Left ventricle myocardium inferior (tissue), 1 donor: ENCODE results near the gene MYRIP. TPM values are rescaled to one million over a fixed set of nuclear protein-coding genes. Genes with fewer than 3 reads are reported as not detected.
A peak's percentile ranks its signal among the peaks of the same experiment; 100 is the strongest.

ENCODE experiments used
- DNase-seq: peaks from one replicate; pipeline ENCODE4 v3.0.0-alpha.2; 2020
- H3K27ac ChIP-seq: fragments of 200-600 bp; replicated peaks from 2 replicates; pipeline ENCODE4 v1.8.0; 2021
- H3K27me3 ChIP-seq: fragments of 200-600 bp; 2 replicates; pipeline ENCODE4 v1.8.0; 2021; ENCODE audit warnings: low read depth
- H3K36me3 ChIP-seq: fragments of 200-600 bp; 2 replicates; pipeline ENCODE4 v1.8.0; 2021
- H3K4me1 ChIP-seq: fragments of 200-600 bp; 2 replicates; pipeline ENCODE4 v1.8.0; 2021
- H3K4me3 ChIP-seq: fragments of 200-600 bp; 2 replicates; pipeline ENCODE4 v1.8.0; 2021; ENCODE audit warnings: mild to moderate bottlenecking, moderate library complexity
- H3K9me3 ChIP-seq: fragments of 200-600 bp; replicated peaks from 2 replicates; pipeline ENCODE4 v1.8.0; 2021
- intact Hi-C: fragments of 100-400 bp; cut with micrococcal nuclease; formaldehyde crosslinking; loops from one replicate; pipeline ENCODE4 v1.11.0; 2022
- total RNA-seq: library from RNA; stranded (reverse); fragmentation: NEBNext Ultra II Directional; extraction: Animal tissue kit (Norgen Biotek cat#: 25700); gene quantifications from one replicate; pipeline ENCODE4 v1.2.1, GENCODE V29; 2021
- TF ChIP-seq, protein P1 (sequence below): fragments of 200-600 bp; IDR thresholded peaks from 2 replicates; pipeline ENCODE4 v1.8.0; 2021; ENCODE audit warnings: antibody characterized with exemption, mild to moderate bottlenecking, borderline replicate concordance
- donor health status: DM: no; HTN: yes; CAD: no; lungs with severe emphysema.

The MYRIP gene
- total RNA-seq, 1 donor from 2014 or later = 1.5 TPM

DNA sequence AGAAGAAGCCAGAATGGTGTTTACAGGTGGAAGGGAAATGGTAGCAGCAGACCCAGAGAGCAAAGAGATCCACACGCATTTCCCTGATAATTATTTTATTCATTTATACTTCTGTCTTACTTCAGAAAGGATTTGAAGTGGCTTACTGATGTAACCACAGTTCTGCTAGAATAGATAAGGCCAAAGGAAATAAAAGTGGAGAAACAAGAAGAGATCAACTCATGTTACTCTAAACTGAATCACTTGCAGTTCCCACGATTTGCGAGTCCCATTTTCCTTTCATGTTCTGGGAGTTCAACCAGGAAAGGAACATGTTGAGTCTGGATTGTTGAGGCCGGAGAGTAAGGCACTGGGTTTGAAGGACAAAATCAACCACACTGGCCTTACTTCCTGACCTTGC, 151.8 kb downstream of the MYRIP start:
- H3K27ac ChIP-seq = peak overlapping the region; percentile 83
- intact Hi-C loops = no loop called here

DNA sequence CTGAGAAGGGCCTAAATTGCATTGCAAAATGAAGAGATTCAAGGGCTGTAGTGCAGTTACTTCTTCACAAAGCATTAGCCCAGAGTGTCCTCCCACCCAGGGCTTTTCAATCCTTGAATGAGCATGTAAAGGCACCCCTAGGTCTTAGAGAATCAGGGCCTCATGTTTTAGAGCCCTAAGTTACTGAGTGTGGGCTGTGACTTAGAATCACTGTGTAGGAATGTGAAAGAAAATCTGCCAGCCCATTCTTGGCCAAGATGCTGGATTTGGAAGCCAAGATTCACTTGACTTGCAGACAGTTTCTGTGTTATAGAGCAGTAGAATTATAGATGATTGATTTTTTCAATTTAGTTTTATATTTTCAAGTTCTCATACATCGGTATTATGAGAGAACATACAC, 153.2 kb downstream of the MYRIP start:
- no peaks in the 10 kb centered on the region for H3K9me3 ChIP-seq
- TF ChIP-seq, protein P1, sequence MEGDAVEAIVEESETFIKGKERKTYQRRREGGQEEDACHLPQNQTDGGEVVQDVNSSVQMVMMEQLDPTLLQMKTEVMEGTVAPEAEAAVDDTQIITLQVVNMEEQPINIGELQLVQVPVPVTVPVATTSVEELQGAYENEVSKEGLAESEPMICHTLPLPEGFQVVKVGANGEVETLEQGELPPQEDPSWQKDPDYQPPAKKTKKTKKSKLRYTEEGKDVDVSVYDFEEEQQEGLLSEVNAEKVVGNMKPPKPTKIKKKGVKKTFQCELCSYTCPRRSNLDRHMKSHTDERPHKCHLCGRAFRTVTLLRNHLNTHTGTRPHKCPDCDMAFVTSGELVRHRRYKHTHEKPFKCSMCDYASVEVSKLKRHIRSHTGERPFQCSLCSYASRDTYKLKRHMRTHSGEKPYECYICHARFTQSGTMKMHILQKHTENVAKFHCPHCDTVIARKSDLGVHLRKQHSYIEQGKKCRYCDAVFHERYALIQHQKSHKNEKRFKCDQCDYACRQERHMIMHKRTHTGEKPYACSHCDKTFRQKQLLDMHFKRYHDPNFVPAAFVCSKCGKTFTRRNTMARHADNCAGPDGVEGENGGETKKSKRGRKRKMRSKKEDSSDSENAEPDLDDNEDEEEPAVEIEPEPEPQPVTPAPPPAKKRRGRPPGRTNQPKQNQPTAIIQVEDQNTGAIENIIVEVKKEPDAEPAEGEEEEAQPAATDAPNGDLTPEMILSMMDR = no peak
- peak overlapping the region; percentile 83 for H3K27ac ChIP-seq
- H3K4me3 ChIP-seq = no peak overlapping the region
- H3K4me1 ChIP-seq = peaks cover 48% of the 10 kb centered on the region
- intact Hi-C loops = no loop called here
- no peak for DNase-seq
- H3K27me3 ChIP-seq = no peaks in the 10 kb centered on the region
- no peaks in the 10 kb centered on the region for H3K36me3 ChIP-seq

More for the DNA sequence above, 151.8 kb downstream of the MYRIP start:
- H3K27me3 ChIP-seq = no peaks in the 10 kb centered on the region
- H3K4me1 ChIP-seq = peaks cover 48% of the 10 kb centered on the region
- no peak overlapping the region for H3K4me3 ChIP-seq
- H3K36me3 ChIP-seq = no peaks in the 10 kb centered on the region
- no peak for DNase-seq
- TF ChIP-seq, protein P1 = no peak
- H3K9me3 ChIP-seq = no peaks in the 10 kb centered on the region

DNA sequence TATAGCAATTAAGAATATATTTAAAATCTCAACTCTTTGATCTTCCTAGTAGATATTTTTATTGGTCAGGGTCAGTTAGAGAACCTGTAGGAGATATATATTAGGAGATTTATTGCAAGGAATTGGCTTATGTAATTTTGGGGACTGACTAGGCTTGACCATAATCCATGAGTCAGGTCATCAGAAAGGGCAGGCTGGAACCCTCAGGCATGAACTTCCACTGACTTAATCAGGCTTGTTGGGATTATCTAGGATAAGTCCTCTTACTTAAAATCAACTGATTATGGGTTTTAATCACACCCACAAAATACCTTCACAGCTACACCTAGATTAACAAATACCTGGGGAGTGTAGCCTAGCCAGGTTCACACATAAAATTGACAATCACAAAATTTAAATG, 156.1 kb downstream of the MYRIP start:
- TF ChIP-seq, protein P1 = no peak
- no peaks in the 10 kb centered on the region for H3K9me3 ChIP-seq
- no peak overlapping the region for H3K4me3 ChIP-seq
- H3K36me3 ChIP-seq = no peaks in the 10 kb centered on the region
- no peaks in the 10 kb centered on the region for H3K27me3 ChIP-seq
- intact Hi-C loops = no loop called here
- H3K27ac ChIP-seq = no peak overlapping the region
- peaks cover 38% of the 10 kb centered on the region for H3K4me1 ChIP-seq
- no peak for DNase-seq

DNA sequence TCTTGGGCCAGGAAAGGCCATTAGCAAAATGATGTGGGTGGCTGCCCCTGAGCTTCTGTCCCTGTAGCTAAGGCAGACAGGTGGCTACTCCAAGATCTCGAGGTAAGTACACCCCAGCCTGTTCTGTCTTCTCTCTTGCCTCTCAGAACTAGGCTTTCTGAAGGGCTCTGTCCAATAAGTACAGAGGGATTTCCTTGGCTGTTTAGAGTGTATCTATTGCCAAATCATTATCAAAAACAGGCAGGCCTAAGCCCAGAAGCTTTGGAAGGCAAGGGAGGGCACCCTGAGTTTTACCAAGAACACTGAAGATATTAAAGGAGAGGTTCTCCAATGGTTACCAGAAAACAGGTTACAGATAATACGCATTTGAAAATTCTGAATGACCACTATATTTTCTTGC, 156.6 kb downstream of the MYRIP start:
- intact Hi-C loops = no loop called here
- Histone ChIP-seq H3K36me3 (no peaks in the 10 kb centered on the region), H3K4me1 (peaks cover 34% of the 10 kb centered on the region), H3K27me3 (no peaks in the 10 kb centered on the region), H3K4me3 (no peak overlapping the region), H3K27ac (no peak overlapping the region), H3K9me3 (no peaks in the 10 kb centered on the region)
- TF ChIP-seq, protein P1 = no peak
- no peak for DNase-seq

DNA sequence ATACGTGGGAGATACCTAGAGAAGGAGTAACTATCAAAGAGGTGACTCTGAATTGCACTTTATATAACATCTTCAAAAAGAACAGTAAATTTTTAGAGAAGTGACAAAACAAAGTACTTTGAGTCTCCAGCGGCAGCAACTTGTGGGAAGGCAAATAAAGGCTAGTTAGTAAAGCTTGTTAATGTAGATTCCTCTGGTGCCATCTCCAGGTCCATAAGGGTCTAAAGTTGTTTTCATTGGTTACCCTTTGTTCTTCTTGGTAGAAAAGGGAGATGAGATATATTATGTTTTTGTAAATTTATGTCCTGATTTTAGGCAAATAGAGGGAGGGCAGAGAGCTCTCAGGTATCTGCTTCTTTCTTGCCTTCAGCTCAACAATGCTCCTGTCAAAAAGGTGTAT, 161.6 kb downstream of the MYRIP start:
- H3K27me3 ChIP-seq = no peaks in the 10 kb centered on the region
- no peak overlapping the region for H3K4me3 ChIP-seq
- intact Hi-C loops = no loop called here
- no peaks in the 10 kb centered on the region for H3K36me3 ChIP-seq
- DNase-seq = no peak
- H3K27ac ChIP-seq = no peak overlapping the region
- H3K9me3 ChIP-seq = peaks cover under 1% of the 10 kb centered on the region
- TF ChIP-seq, protein P1 = no peak
- H3K4me1 ChIP-seq = no peaks in the 10 kb centered on the region
